Esophagus squamous epithelium (tissue), 5 donors: Measurements from ENCODE around the gene POLD4. TPM values are rescaled to one million over a fixed set of nuclear protein-coding genes. Genes with fewer than 3 reads are reported as not detected.
A peak's percentile ranks its signal among the peaks of the same experiment; 100 is the strongest.

Source experiments
- DNase-seq: peaks from one replicate; lab custom pipeline; 2025; lab: John Stamatoyannopoulos, UW
- H3K27ac ChIP-seq, 4 donors: fragments of 200-600 bp; sonication (generic); one replicate each; pipeline ENCODE4 v1.5.1; 2016 to 2019; ENCODE audit warnings: mild to moderate bottlenecking in 1 of 4
- H3K27me3 ChIP-seq, 4 donors: fragments of 200-600 bp; sonication (generic); 1 replicate in 3 of 4; 2 replicates in 1 of 4; pipeline versions ENCODE4 v1.5.1 to v1.6.0; 2017 to 2021; ENCODE audit warnings: antibody characterized with exemption in 1 of 4
- H3K36me3 ChIP-seq, 3 donors: fragments of 200-600 bp; sonication (generic); one replicate each; pipeline ENCODE4 v1.5.1; 2016 to 2019
- H3K4me1 ChIP-seq, 3 donors: fragments of 200-600 bp; sonication (generic); one replicate each; pipeline ENCODE4 v1.5.1; 2017 to 2019
- H3K4me3 ChIP-seq, 4 donors: fragments of 200-600 bp; sonication (generic); 1 replicate in 3 of 4; 2 replicates in 1 of 4; pipeline ENCODE4 v1.5.1; 2016 to 2019; ENCODE audit warnings: mild to moderate bottlenecking in 2 of 4, moderate library complexity in 1 of 4
- H3K9me3 ChIP-seq, 3 donors: fragments of 200-600 bp; sonication (generic); one replicate each; pipeline ENCODE4 v1.5.1; 2016 to 2019
- POLR2A ChIP-seq, 4 donors: fragments of 450-650 bp; IDR thresholded peaks; one replicate each; pipeline ENCODE4 v1.6.1; 2017; ENCODE audit warnings: antibody characterized with exemption in 4 of 4, mild to moderate bottlenecking in 4 of 4, moderate library complexity in 3 of 4
- WGBS, 2 donors: methylation state at CpG; one replicate each; pipeline ENCODE4 v1.1.5; 2018; 5-methylcytosine and 5-hydroxymethylcytosine counted together
- intact Hi-C: fragments of 100-400 bp; cut with DNase I; formaldehyde crosslinking; loops from one replicate; pipeline ENCODE4 v1.15.0; 2022
- total RNA-seq, 4 donors: library from RNA; depleted of rRNA; stranded (reverse); fragments of >200 nt; gene quantifications; one replicate each; pipeline ENCODE4 v1.1.0, GENCODE V29; 2016
- TF ChIP-seq, protein P1 (sequence below), 6 experiments: fragments of 450-650 bp in 4 of 6; fragments of 200-600 bp in 2 of 6; sonication (generic) in 2 of 6; IDR thresholded peaks; one replicate each; pipeline ENCODE4 v1.5.1; 2016 to 2019; ENCODE audit warnings: antibody characterized with exemption in 6 of 6, mild to moderate bottlenecking in 4 of 6, moderate library complexity in 4 of 6
- donor health status: DM: yes; HTN: yes; CAD: no.

The POLD4 gene
- total RNA-seq, 4 donors from 2014 or later, result 62.6 to 113 (median 74.7) TPM

DNA sequence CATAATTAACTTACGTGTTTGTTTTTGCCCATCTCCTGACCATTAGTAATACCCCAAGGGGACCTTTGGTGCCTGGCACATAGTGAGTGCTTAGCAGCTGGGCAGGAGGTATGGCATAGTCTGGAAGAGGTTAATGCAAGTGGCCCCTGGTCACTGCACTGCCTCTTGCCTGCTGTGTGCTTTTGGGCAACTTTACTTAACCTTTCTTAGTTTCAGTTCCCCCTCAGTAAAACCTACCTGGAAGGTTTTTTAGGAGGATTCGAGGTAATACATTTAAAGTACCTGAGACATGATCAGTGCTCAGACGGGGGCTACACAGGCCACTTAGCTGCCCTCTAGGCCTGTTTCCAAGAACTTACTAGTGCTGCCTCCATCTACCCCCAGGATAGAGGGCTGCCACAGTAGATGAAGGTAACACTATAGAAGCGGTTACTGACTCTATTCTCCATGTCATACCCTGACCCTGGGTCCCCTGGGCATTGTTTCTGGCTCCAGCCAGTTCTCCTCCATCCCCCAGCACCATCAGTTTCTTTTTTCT is 3.3 kb downstream of the POLD4 start:
- WGBS, 2 donors, result 74 to 87% methylated on average over 4 of the region's 4 CpGs
- Histone ChIP-seq H3K27me3 (no peaks in the 10 kb centered on the region), H3K4me3 (no peak overlapping the region), H3K27ac (peak overlapping the region in 2 of 4 donors; percentile 4 to 43), H3K9me3 (no peaks in the 10 kb centered on the region), H3K4me1 (peaks cover 42 to 81% (median 46%) of the 10 kb centered on the region in 3 donors), H3K36me3 (no peaks in the 10 kb centered on the region)
- intact Hi-C loops, result loop anchor here (5.0 kb wide), 1 partner anchor 32 kb away; no protein-coding TSS in a partner anchor
- TF ChIP-seq POLR2A (IDR thresholded peaks at IDR 0.05), result no peak
- TF ChIP-seq, protein P1, sequence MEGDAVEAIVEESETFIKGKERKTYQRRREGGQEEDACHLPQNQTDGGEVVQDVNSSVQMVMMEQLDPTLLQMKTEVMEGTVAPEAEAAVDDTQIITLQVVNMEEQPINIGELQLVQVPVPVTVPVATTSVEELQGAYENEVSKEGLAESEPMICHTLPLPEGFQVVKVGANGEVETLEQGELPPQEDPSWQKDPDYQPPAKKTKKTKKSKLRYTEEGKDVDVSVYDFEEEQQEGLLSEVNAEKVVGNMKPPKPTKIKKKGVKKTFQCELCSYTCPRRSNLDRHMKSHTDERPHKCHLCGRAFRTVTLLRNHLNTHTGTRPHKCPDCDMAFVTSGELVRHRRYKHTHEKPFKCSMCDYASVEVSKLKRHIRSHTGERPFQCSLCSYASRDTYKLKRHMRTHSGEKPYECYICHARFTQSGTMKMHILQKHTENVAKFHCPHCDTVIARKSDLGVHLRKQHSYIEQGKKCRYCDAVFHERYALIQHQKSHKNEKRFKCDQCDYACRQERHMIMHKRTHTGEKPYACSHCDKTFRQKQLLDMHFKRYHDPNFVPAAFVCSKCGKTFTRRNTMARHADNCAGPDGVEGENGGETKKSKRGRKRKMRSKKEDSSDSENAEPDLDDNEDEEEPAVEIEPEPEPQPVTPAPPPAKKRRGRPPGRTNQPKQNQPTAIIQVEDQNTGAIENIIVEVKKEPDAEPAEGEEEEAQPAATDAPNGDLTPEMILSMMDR (IDR thresholded peaks at IDR 0.05), result no peak
- no peak for DNase-seq

DNA sequence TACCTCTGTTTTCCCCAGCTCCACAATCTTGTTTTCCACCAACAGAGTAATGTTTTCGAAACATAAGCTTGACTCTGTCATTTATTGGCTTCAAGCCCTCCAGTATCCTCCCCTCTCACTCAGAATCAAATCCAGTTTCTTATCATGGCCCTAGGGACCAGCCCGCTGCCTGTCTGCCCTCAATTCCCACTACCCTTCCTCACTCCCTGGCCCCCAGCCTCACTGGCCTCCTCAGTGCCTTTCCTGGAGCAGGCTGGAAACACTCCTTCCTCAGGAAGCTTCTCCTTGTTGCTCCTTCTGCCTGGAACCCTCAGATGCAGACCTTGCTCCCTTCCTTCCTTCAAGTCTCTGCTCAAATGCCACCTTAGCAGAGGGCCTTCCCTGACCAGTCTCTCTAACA is 3.9 kb downstream of the POLD4 start:
- H3K4me1 ChIP-seq, result peaks cover 40 to 81% (median 41%) of the 10 kb centered on the region in 3 donors
- WGBS, 2 donors, result 91 to 93% methylated on average over 2 of the region's 2 CpGs
- H3K27ac ChIP-seq, result peak overlapping the region; percentile 4 to 43 (median 22)

DNA sequence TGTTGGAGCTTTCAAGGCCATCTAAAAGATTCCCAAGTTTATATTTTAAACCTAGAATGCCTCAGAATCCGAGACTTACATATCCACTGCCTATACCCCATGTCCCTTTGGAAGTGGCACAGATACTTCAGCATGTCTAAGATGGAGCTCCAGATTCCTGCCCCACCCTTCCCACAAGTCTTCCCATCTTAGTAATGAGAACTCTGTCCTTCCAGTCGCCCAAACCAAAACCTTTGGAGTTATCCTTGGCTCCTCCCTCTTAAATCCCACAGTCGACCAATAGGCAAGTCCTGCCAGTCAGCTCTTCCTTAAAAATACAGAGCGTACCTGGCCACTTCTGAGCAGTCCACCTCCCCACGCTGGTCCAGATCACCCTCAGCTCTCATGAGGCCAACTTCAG is 4.3 kb downstream of the POLD4 start:
- H3K27ac ChIP-seq, result peak overlapping the region; percentile 4 to 43 (median 22)
- H3K9me3 ChIP-seq, result no peaks in the 10 kb centered on the region
- no peaks in the 10 kb centered on the region for H3K27me3 ChIP-seq
- TF ChIP-seq POLR2A (IDR thresholded peaks at IDR 0.05), result no peak
- TF ChIP-seq, protein P1 (IDR thresholded peaks at IDR 0.05), result no peak
- no peaks in the 10 kb centered on the region for H3K36me3 ChIP-seq
- DNase-seq, result no peak
- WGBS, 2 donors, result 62 to 68% methylated on average over 5 of the region's 5 CpGs
- intact Hi-C loops, result loop anchor here (5.0 kb wide), 1 partner anchor 33 kb away; no protein-coding TSS in a partner anchor
- H3K4me1 ChIP-seq, result peaks cover 37 to 81% (median 38%) of the 10 kb centered on the region in 3 donors
- H3K4me3 ChIP-seq, result no peak overlapping the region

More for the DNA sequence above, 3.9 kb downstream of the POLD4 start:
- no peaks in the 10 kb centered on the region for H3K36me3 ChIP-seq
- intact Hi-C loops, result loop anchor here (5.0 kb wide), 1 partner anchor 33 kb away; no protein-coding TSS in a partner anchor
- TF ChIP-seq, protein P1 (IDR thresholded peaks at IDR 0.05), result no peak
- H3K9me3 ChIP-seq, result no peaks in the 10 kb centered on the region
- DNase-seq, result no peak
- no peaks in the 10 kb centered on the region for H3K27me3 ChIP-seq
- H3K4me3 ChIP-seq, result no peak overlapping the region

DNA sequence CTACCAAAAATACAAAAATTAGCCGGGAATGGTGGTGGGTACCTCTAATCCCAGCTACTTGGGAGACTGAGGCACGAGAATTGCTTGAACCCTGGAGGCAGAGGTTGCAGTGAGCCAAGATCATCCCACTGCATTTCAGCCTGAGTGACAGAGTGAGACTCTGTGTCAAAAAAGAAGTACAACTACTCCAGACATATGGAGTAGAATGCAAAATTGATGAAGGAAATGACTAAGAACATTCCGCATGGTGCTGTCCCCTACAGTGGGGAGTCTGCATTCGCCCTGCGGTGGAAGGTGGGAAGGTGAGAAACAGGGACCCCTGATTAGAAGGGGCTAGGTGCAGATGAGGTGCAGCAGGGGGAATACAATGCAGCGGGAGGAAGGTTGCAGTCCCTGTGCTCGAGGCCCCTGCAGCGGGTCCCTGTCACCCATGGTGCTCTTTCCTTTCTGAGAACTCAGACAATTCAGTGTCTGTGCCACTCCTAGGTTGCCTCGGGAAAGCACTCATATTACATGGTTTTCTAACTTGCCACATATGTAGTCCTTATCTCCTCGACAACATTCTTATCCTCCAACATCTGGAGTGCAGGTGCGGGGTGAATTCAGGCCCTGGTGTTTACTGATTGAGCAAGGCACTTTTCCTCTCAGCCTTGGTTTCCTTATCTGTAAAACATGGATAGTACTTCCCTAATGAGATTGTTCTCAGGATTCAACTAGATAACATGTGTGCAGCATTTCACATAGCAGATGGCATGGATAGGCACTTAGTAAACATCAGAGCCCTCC is 5.2 kb downstream of the POLD4 start:
- Histone ChIP-seq H3K36me3 (no peaks in the 10 kb centered on the region), H3K4me3 (no peak overlapping the region), H3K4me1 (peaks cover 32 to 80% (median 34%) of the 10 kb centered on the region in 3 donors), H3K27me3 (no peaks in the 10 kb centered on the region), H3K9me3 (no peaks in the 10 kb centered on the region), H3K27ac (peak overlapping the region in 3 of 4 donors; percentile 4 to 32 (median 26))
- intact Hi-C loops, result loop anchor here (5.0 kb wide), 1 partner anchor 34 kb away; no protein-coding TSS in a partner anchor
- 67 to 68% methylated on average over 11 of the region's 11 CpGs for WGBS, 2 donors
- TF ChIP-seq, protein P1 (IDR thresholded peaks at IDR 0.05), result no peak
- no peak for TF ChIP-seq POLR2A (IDR thresholded peaks at IDR 0.05)
- no peak for DNase-seq
